NT2/D1 (cell line): ENCODE results near the gene MALT1.

Experiments used
- DNase-seq: peaks from one replicate; pipeline ENCODE4 v3.0.0-alpha.2; 2011; ENCODE audit warnings: low read depth, low spot score
- H3K27me3 ChIP-seq: 2 replicates; pipeline ENCODE4 v1.6.0; 2011; ENCODE audit warnings: mild to moderate bottlenecking; ENCODE audit not compliant: insufficient read length, insufficient read depth
- H3K36me3 ChIP-seq: 2 replicates; pipeline ENCODE4 v1.6.1; 2011; ENCODE audit warnings: mild to moderate bottlenecking, low read length, mixed read lengths; ENCODE audit not compliant: insufficient read depth, insufficient read length
- H3K4me1 ChIP-seq: 2 replicates; pipeline ENCODE4 v1.5.1; 2011; ENCODE audit not compliant: insufficient read depth, insufficient read length
- H3K4me3 ChIP-seq: 2 replicates; pipeline ENCODE4 v1.5.1; 2011; ENCODE audit warnings: low read depth; ENCODE audit not compliant: insufficient read length
- H3K9ac ChIP-seq: 2 replicates; pipeline ENCODE4 v1.6.0; 2011; ENCODE audit warnings: low read depth; ENCODE audit not compliant: insufficient read length
- H3K9me3 ChIP-seq: 2 replicates; pipeline ENCODE4 v1.5.1; 2011; ENCODE audit warnings: mild to moderate bottlenecking, low read length; ENCODE audit not compliant: insufficient read depth
- SUZ12 ChIP-seq: IDR thresholded peaks from 2 replicates; pipeline ENCODE4 v1.6.1; 2011; ENCODE audit not compliant: insufficient read length, insufficient read depth; ENCODE audit errors: extremely low read depth
- YY1 ChIP-seq: IDR thresholded peaks from 2 replicates; pipeline ENCODE4 v1.6.1; 2011; ENCODE audit not compliant: insufficient read length, insufficient read depth
- ZNF274 ChIP-seq: IDR thresholded peaks from 2 replicates; pipeline ENCODE4 v1.6.1; 2011; ENCODE audit warnings: mild to moderate bottlenecking, low read depth, low read length

MALT1 gene

DNA sequence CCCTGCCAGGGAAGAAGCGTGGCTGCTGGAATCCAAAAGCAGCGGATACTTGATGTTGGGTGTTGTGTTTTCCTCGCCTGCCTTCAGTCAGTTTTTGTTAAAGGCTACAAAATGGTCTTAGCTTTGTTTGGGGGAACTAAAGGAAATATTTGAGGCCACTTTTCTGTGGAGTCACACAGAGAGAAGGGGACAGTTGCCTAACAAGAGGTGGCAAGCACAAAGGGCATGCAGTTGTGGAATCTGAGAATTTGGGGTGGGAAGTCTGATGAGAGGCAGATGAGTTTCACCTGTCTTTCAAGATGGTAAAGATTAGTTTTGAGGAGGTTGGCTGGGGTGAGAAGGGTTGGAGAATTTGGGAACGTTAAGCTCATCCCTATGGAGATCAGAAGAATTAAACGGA is 2.9 kb downstream of the MALT1 start:
- TF ChIP-seq SUZ12 (no peak), YY1 (no peak), ZNF274 (no peak)
- Histone ChIP-seq H3K9me3 (no peaks in the 10 kb centered on the region), H3K9ac (no peak overlapping the region), H3K36me3 (peaks cover 26% of the 10 kb centered on the region), H3K27me3 (no peaks in the 10 kb centered on the region), H3K4me3 (no peak overlapping the region), H3K4me1 (no peaks in the 10 kb centered on the region)
- no peak for DNase-seq

DNA sequence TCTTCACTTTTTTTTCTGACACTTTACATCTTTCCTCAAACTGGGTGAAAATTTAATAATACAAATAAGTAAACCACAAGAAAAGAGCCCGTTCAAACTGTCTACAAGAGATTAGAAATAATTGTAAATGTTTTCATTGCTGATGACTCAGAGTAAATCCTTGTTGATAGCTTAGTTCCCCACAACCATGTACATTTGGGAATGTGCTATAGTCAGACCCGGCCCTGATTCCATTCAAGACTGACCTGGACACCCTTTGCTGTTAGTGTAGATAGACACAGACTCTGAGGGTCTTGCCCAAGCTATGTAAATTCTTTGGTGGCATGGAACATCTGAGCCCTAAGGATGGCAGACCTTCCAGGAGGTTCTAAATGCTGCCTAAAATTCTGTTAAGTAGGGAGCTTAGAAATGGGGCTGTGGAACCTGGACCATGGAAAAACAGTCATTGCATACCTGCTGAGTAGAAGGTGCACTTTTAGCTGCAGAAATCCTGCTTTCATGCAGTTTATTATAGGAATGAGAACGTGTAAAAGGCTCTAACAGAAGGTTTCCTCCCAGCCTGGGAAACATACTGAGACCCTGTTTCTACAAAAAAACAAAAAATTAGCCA is 3.7 kb downstream of the MALT1 start:
- H3K9me3 ChIP-seq, result no peaks in the 10 kb centered on the region
- peaks cover 26% of the 10 kb centered on the region for H3K36me3 ChIP-seq
- H3K27me3 ChIP-seq, result no peaks in the 10 kb centered on the region
- no peaks in the 10 kb centered on the region for H3K4me1 ChIP-seq
- DNase-seq, result no peak
- H3K4me3 ChIP-seq, result no peak overlapping the region
- no peak for TF ChIP-seq SUZ12
- TF ChIP-seq ZNF274, result no peak
- TF ChIP-seq YY1, result no peak
- no peak overlapping the region for H3K9ac ChIP-seq

DNA sequence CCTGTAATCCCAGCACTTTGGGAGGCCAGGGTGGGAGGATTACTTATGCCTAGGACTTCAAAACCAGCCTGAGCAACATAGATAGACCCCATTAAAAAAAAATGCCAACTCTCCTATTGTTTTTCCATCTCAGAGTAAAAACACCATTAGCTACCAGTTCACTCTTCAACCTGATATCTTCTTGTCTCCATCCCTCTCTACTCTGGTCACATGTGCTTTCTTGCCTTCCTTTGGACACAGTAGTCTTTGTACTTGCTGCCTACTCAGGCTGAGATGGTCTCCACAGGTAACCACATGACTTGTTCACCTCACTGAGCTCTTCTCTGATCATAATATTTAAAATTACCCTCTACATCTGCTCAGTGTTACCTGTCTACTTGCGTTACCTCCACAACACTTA is 5.0 kb downstream of the MALT1 start:
- TF ChIP-seq YY1 (no peak), SUZ12 (no peak)
- no peaks in the 10 kb centered on the region for H3K4me1 ChIP-seq
- DNase-seq, result no peak
- no peak overlapping the region for H3K9ac ChIP-seq
- H3K4me3 ChIP-seq, result no peak overlapping the region
- H3K27me3 ChIP-seq, result no peaks in the 10 kb centered on the region
- H3K36me3 ChIP-seq, result peaks cover 32% of the 10 kb centered on the region
- H3K9me3 ChIP-seq, result no peaks in the 10 kb centered on the region

DNA sequence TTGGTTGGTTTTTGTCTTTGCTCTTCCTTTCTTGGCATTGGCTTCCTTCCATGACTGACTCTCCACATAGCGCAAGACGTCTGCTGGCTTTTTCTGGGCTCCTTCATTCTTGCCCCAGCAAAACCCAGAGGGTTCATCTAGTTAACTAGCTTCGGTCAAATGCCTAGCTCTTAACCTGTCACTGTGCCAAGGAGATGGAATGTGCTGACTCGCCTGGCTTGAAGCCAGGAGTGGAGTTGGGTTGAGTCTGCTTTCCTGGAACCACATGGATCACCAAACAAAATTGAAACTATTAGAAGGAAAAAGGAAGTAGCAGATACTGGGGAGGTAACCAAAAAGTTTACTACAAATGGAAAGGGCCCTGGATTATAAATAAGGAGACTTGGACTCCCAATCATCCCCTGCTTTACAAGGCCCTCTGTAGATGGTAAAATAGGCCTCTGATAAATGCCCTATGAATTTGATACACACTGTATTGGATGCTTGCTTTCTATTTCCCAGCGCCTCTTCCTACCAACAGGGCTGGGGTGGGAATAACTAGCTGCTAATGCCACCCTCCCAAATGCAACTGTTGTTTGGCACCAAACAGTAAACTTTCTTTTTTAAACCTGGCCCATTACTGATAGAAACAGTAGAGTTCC is 11.3 kb downstream of the MALT1 start:
- TF ChIP-seq ZNF274, result no peak
- no peak for TF ChIP-seq SUZ12
- TF ChIP-seq YY1, result no peak
- Histone ChIP-seq H3K4me3 (no peak overlapping the region), H3K36me3 (peaks cover 54% of the 10 kb centered on the region), H3K27me3 (no peaks in the 10 kb centered on the region), H3K9me3 (no peaks in the 10 kb centered on the region), H3K9ac (no peak overlapping the region), H3K4me1 (no peaks in the 10 kb centered on the region)
- no peak for DNase-seq

DNA sequence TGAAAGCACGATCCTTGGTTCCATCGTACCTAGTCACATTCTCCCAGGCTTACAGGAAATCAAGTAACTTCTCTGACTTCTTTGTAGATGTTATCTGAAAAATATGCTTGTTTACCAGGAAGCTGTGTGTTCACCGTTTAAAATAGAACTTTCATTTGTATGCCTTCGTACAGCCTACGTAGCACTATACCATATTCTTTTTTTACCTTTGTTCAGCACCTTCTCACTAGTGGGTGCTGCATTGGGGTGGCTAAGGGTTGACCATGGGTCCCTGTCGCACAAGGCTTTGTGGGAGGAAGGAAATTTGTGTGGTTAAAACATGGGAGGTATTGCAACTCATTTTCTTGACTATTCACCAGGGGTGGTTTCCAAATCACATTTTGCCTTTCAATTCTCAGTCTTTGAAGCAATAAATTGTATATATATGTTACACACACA is 16.6 kb downstream of the MALT1 start:
- TF ChIP-seq YY1 (no peak), ZNF274 (no peak), SUZ12 (no peak)
- H3K36me3 ChIP-seq, result peaks cover 69% of the 10 kb centered on the region
- no peak overlapping the region for H3K9ac ChIP-seq
- no peaks in the 10 kb centered on the region for H3K27me3 ChIP-seq
- H3K9me3 ChIP-seq, result no peaks in the 10 kb centered on the region
- H3K4me3 ChIP-seq, result no peak overlapping the region
- H3K4me1 ChIP-seq, result no peaks in the 10 kb centered on the region
- no peak for DNase-seq

DNA sequence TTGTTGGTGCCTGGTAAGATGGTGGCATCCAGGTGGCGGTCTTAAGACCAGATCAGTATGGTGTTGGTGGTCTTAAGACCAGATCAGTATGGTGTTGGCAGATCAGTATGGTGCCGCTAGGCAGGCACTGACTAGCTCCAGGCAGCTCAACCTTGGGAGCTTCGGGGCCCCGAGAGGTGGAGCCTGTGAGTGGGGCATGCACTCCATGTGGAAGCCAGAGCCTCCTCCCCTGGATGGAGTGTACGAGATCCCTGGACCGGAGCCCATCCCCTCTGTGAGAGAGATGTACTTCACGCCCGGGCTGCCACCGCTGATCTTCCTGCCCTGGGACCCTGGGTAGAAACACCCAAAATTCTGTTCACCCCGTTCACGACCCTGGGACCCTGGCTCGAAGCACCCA is 19.0 kb downstream of the MALT1 start:
- Histone ChIP-seq H3K9ac (no peak overlapping the region), H3K9me3 (peaks cover 11% of the 10 kb centered on the region; the same call in 1 of the 2 replicates), H3K36me3 (peaks cover 68% of the 10 kb centered on the region), H3K4me1 (no peaks in the 10 kb centered on the region), H3K4me3 (no peak overlapping the region), H3K27me3 (no peaks in the 10 kb centered on the region)
- TF ChIP-seq YY1 (no peak), SUZ12 (no peak)
- DNase-seq, result no peak

DNA sequence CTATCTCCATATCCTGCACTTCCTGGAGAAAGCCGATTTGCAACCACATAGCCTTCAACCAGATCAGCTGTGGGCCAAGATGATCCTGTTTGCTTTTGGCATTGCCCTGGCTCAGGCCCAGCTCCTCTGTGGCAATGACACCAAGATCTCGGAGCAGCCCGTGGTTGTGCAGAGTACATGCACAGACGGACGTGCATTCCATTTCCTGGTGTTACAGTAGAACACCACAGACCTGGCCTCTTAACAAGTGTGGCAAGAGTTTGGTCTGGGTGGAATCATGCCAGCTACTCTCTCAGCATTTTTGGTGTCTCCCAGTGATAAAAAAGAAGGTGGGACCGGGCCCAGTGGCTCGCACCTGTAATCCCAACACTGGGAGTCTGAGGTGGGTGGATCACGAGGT is 20.0 kb downstream of the MALT1 start:
- no peak for DNase-seq
- no peaks in the 10 kb centered on the region for H3K4me1 ChIP-seq
- H3K9ac ChIP-seq, result no peak overlapping the region
- H3K4me3 ChIP-seq, result no peak overlapping the region
- peaks cover 67% of the 10 kb centered on the region for H3K36me3 ChIP-seq
- H3K9me3 ChIP-seq, result peaks cover 11% of the 10 kb centered on the region; the same call in 1 of the 2 replicates
- TF ChIP-seq ZNF274 (no peak), SUZ12 (no peak), YY1 (no peak)
- H3K27me3 ChIP-seq, result no peaks in the 10 kb centered on the region
